DLD1 (cell line): Measurements from ENCODE around the gene MAPK8.

Experiments used
- in situ Hi-C: cut with HindIII; loops from 2 replicates; pipeline ENCODE4 v1.10.0; 2017; ENCODE audit warnings: low sequenced_read_pairs

Gene MAPK8

DNA sequence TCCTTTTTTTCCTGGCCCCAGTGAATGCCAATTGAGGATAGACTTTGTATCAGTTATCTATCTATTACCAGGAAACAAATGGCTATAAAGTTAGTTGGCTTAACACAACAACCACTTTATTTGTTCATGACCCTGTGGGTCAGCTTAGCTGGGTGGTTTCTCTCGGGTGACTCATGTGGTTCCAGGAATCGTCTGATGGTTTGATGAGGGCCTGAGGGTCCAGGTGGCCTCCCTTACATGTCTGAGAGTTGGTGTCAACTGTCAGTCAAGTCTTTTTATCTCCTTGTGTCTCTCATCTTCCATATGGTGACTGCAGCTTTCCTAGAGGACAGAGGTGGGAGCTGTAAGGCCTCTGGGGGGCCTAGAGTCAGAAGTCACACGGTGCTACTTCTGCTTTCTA, 15.3 kb upstream of the MAPK8 start:
- in situ Hi-C loops = no loop called here

DNA sequence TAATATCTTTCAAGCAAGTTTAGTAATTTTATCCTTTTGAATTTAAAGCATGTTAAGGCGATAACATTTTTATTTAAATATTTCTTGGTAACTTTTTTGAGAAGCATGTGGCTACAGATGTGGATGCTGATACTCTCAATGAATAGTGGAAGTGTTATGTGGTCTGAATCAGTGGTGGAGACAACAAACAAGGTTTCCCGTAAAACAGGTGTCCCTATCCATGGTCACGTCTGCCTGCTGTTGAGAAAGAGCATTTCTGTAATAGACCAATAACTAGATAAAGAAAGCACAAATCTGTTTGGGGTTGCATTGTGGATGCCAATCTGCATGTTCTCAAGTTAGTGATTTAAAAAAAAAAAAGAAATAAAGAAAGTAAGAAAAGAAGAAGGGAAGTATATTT, 13.9 kb upstream of the MAPK8 start:
- in situ Hi-C loops = no loop called here

DNA sequence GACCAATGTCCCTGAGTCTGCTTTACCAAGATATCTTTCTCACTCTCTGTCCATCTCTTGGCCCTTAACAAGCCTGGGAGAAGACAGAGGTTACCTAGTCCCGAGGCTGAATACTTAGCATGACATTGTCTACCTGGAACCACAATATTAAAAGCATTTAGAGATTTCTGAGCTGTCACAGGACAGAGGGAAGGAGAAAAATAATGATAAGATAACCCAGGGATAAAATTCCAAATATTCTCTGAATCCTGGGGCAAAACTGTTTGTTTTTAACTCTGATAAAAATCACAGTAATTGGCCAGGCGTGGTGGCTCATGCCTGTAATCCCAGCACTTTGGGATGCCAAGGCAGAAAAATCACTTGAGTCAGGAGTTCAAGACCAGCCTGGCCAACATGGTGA, 12.0 kb upstream of the MAPK8 start:
- in situ Hi-C loops = no loop called here

DNA sequence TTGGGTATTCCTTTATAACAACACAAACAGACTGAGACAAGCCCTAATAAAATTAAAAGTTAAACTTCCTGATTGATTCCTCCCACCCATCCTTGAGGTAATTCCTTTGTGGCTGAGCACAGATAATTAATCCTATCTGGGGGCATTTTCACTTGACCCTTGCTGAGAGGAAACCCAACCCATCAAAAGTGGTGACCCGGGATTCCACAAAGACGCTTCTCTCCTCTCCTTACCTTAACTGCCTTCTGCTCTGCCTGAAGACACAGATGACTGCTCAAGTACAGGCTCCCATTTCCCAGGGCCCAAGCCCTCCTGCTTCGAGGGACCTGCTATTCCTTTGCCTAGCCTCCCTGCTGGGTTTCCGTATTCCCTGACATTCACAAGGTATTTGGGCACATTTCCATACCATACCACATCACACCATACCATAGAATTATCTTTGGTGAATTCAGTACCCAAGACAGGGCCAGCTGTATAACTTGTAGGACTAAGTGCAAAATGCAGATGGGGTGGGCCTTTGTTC, 9.8 kb upstream of the MAPK8 start:
- in situ Hi-C loops = no loop called here

DNA sequence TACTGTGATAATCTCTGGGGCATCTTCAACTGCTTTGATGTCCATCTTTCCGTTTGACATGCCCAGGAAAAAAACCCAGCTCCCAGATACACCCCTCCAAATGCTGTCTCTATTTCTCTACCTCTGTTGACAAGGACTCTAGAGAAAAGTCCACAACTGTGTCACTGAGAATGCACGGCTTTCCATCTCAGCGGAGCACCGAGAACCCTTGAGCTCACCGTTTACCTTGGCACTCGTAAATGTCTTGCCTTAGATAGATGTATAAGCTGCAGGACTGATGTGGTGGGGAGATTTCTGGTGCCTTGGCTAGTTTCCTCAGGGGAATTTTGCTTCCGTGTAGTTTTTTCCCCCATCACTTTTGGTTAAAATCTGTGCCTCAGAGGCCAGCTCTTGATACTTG, 7.4 kb upstream of the MAPK8 start:
- in situ Hi-C loops = no loop called here

DNA sequence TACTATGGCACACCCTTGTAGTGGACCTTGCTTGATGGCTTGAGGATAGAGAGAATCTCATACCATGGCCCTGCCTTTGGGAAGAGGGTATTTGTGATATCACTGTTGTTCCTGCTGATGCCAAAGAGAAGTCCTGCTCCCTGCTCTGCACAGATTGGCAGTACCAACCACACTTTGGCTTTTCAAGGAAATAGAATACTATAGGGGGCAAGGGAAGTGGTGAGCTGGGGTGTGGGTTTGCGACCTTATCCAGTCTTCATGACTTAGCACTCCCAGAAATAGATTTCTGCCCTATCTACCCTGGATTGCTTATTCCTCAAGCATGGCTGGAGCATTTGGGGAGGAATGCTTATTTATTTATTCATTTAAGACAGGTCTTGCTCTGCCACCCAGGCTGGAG, 6.8 kb upstream of the MAPK8 start:
- in situ Hi-C loops = no loop called here

DNA sequence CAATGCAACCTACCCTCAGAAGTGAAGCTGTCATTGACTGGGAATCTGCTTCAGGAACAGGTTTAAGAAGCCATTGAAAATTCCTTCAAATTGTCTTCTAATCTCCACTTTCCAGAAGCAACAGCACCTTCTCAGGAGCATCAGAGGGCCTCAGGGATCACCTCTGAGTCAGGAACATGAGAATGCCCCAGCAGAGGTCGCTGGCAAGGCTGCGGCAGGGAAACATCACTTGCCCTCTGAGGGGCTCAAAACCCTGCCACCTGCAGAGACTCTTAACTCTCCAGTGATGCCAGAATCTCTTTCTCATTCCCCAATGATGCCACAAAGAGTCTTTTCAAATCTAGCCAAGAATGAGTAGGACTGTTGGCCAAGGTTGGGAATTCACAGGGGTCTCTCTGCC, 5.9 kb upstream of the MAPK8 start:
- in situ Hi-C loops = no loop called here

DNA sequence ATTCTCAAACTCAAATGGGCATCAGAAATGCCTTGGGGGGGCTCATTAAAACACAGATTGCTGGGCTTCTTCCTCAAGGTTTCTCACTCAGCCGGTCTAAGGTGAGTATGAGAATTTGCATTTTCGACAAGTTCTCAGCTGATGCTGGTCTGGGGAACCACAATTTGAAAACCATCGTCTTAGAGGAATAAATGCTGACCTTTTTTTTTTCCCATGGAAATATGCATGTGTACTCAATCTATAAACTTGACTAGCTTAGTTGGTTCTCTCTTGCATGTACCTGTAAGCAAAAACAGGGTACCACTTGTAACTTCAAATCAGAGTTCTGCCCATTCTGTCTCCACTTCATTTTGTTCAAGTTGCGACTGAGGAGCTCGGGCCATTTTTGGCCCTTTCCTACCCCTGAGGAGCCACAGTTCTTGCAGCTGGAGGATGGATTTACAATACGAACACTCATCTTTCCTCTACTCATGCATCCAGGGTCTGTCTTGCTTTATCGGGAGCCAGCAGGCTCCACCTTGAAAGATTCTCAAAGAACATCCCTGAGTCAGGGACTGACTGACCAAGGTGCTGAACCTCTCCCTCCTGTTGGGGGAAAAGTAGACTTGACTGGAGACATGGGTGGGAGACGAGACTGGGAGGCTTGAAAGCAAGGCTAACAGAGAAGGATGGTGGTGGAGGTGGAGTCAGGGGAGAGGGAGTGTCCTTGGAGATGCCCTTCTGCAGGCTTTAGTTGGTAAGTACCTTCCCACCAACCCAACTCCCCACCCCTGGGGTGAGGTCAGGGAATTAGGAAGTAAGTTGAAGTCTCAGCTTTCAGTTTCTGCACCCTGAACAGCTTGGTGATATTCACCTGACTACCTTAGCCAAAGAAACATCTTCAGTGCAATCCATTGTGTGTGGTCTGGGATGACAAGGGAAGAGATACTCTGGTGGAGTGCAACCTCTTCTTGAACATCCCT, 3.7 kb upstream of the MAPK8 start:
- in situ Hi-C loops = no loop called here

DNA sequence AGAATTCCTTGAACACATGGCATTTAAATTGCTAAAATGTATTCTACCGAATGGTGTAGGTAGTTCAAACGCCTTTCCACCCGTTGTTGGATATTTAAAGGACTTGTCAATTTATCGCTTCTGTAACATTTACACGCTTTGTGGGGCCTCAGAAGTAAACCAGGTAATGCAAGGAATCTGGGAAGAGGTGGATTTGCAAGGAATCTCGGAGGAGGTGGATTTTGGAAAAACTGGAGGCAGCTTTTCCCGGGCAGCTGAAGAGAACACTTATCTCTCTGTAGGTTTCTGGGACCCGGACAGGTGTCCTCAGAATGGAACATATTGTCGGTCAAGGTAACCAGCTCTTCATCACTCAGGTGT, 592 bp upstream of the MAPK8 start:
- in situ Hi-C loops = no loop called here

DNA sequence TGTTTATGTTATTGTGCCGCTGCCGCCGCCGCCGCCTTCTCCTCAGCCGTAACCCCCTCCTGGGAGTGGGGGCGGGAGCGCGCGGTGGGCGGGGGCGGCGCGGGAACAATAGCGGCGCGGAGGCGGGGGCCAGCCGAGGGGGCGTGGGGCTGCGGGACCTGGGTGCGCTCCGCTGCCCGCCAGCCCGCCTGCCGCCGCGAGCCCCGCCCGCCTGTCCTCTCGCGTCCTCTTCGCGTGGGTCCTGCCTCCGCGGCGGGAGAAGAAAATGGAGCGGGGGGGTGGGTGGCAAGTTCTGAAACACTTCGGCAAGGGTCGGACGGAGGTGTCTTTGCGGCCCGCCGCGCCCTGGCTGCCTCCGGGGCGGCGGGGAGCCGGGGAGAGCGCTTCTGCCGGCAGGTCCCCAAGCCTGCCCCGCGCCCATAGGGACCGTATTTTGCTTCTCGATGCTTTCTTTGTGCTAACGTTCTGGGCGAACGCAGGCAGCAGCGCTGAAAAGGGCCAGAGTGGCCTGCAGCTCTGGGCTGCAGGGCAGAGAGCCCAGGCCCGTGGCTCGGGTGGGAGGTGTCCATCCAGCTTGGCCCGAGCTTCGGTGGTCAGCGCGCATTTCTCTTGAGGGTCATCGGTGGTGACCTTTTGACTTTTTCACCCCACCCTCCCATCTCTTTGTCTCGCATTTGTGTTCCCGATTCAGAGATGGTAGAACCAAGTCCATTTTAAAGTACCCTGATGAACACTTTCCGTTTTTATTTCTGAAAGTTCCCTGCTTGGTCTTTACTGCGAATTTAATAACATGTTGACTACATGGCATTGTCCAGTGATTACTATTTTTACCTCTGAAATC, 613 bp downstream of the MAPK8 start:
- in situ Hi-C loops = no loop called here

DNA sequence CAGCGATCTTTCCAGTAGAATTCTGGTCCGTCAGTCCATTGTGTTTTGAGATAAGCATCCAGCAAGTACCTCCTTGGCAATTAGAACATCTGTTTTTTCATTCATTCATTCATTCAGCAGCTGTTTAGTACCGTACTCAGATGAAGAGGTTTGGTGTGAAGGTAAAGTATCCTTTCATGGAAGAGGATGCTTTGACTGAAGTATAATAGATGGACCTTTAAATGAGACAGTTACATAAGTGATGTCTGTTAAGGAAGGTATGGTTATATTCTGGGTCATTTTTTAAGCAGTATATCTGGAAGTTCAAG, 1.2 kb downstream of the MAPK8 start:
- in situ Hi-C loops = no loop called here

DNA sequence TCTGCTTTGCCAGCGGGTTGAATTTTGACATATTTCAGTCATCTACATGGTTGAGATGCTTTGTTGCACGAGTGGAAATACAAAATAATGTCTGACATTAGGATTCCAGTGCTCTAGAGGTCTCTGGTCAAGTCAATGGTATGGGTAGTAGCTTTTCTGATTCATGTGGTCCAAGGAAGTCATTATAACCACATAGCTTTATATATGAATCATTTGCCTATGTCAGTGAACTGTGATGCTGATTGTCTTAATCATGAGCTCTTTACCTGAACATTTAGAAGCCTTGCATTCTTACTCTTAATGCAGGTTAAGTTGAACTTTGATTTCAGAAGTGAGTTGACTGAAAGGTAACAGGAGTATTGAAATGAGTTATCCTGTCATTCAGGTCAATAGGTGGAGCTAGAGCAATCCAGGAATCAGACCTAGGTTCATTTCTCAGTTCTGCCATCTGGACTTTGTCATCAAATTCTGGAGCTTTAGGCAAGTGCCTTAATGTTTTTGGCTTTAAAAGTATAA, 3.3 kb downstream of the MAPK8 start:
- in situ Hi-C loops = no loop called here

DNA sequence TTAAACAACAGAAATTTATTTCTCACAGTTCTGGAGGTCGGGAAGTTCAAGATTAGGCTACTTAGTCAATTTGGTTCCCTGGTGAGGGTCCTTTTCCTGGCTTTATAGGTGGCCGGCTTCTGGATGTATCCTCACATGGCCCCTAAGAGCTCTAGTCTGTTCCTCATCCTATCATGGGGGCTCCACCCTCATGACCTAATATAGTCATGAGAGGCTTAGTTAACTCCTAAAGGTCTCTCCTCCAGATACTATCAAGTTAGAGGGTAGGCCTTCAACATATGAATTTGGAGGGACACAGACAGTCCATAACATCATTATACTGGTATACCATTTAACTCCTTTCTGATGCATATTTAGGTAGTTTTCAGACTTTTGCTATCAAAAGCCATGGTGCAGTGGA, 7.6 kb downstream of the MAPK8 start:
- in situ Hi-C loops = no loop called here

DNA sequence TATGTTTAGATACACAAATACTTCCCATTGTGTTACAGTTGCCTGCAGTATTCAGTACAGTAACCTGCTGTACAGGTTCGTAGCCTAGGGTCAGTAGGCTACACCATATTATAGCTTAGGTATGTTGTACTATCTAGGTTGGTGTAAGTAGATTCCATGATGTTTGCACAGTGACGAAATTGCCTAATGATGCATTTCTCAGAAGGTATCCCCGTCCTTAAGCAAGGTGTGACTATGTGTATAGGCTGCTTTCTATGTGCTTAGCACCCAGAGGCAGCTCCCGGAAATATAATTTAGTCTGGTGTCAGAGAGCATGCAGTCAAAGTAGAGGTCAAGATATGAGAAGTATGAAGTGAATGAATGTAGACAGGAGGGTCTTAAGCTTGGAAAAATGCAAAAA, 9.8 kb downstream of the MAPK8 start:
- in situ Hi-C loops = no loop called here

DNA sequence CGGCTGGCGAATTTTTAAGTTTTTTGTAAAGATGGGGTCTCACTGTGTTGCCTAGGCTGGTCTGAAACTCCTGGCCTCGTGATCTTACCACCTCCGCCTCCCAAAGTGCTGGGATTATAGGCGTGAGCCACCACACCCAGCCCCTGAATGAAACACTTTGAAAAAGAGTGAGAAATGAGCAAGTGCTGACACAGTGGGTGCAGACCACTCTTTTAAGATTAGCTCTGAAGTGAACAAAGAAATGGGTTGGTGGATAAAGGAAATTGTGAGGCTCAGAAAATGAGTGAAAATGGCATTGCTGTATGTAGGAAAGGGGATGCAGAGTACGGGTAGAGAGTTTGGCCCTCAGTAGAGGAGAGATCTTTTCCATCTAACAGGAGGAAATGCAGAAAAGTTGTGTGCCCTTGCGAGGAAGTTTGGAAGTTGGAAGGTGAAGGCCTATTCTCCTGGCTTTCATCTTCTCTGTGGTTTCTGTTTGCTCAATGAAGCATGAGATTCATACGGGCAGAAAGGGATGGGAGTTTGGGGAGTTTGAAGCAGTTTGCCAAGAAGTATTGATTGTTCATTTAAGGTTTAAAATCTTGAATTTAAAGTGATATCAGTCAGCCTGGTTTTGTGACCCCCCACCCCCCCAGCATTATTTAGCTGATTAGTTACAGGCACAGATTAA, 11.0 kb downstream of the MAPK8 start:
- in situ Hi-C loops = no loop called here

DNA sequence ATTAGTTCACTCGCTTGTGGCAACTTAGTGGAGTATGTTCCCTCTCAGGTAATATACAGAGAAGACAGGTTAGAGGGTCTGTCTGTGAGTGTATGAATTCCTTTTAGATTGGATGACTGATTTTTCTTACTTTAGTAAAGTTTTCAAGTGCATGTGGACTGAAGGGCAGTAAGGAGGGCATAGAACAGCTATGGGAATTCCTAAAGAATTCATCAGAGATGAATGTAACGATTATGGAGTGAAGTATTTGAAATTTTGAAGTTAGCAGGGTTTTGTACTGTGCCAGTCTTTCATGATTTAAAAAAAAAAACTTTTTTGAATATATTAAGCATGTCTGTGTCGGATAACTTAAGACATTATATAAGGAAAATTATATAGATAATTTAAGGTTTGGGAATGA, 15.5 kb downstream of the MAPK8 start:
- in situ Hi-C loops = no loop called here

DNA sequence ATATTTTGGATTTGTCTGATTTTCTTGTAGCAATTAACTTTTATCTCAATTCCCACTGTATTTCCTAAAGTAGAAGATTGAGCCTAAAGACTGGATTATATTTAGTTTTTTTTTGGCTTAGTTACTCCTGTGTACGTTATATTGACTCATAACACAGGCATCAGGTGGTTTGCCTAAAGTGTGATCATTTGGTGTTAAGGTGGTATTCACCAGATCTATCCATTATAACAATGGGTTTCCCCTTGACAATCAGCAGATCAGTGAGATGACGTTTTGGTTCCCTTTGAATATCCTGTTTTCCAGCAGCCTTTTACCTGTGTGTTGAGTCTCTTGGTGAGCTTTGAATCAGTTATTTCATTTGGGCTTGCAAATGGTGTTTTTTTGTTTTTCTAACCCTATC, 18.1 kb downstream of the MAPK8 start:
- in situ Hi-C loops = no loop called here

DNA sequence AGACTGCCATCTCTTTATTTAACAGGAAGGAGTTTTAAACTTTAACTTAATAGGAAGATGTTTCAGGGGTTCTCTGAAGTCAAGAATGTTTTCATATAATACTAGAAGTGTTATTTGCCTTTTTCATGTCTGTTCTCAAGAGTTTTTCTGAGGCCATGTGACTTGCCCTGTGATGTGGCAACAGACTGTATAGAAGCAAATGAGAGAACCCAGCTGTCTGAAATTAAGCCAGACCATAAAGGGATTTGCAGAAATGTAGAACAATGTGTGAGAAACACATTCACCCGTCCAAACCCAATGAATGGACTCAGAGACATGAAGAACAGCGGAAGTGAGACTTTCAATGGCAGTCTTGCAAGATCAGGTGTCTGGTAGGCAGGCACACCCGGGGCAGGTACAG, 23.8 kb downstream of the MAPK8 start:
- in situ Hi-C loops = no loop called here

DNA sequence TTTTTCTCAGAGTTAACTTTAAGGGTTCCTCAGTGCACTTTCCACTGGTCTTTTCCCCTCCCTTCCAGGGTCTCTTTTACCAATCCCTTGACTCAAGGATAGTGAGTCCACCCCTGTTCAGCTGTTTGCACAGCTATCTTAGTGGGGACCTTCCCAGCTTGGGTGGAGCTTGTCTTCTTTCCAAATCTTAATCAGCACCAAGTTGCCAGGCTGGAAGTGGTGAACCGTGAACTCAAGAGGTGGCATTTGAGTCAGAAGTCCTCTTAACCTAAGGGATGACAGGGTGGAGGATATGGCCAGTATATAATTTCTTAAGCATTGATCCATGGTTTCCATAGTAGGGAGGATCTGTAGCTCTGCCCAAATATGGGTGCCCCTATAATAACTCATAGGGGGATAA, 25.0 kb downstream of the MAPK8 start:
- in situ Hi-C loops = no loop called here

DNA sequence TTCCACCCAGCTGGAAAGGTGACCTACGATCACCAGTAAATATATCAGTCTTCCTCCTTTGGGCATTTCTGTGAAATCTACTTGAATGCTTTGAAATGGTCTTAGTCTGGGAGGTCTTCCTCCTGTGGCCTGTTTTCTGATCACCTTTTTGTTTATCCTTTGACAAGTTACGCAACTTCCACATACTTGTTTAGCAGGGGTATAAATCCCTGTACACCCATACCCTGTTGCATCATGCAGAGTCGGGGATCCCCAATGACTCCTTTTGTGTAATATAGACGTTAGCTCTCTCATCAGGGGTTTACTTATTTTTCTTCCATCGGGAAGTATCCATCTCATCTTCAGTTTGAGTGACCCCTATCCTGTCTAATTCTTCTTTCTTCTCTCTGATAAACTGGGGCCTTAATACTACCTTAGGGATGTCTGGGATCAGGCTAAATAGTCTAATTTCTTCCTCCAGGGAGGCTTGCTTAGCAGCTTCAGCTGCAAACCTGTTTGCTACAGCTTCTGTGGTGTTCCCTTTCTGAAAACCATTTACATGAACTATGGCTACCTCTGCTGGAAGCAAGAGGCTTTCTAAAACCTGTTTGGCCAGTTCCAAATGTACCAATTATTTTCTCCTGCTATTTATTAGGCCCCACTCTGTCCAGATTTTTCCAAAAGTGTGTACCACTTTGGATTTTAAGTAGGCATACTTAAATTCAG, 25.8 kb downstream of the MAPK8 start:
- in situ Hi-C loops = no loop called here

DNA sequence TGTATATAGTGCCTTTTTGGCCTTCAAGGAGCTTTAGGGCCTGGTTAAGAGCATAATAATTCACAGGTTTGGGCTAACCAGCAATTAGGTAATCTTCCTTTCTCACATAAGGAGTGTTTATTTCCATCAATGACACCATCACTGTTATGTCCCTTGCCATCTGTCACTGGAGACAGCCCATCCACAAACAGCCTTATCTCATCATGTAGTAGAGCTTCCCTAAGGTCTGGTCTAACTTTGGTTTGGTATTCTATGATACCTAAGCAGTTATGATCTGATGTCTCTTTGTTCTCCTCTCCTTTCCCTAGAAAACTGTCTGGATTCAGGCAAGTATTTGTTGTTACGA, 26.4 kb downstream of the MAPK8 start:
- in situ Hi-C loops = no loop called here
